GM12878 (cell line): Measurements from ENCODE around the gene ZSWIM7.
"Not testable (repeated sequence)": the region's sequence is repeated elsewhere in the genome, so short reads cannot be mapped to it uniquely, and the experiment has no call there.

Experiments
- CREM ChIP-seq: IDR thresholded peaks from 2 replicates; pipeline ENCODE4 v1.6.1; 2014; ENCODE audit warnings: antibody characterized with exemption, low read depth
- CTCF ChIP-seq, 3 experiments: IDR thresholded peaks in 2 of 3; conservative IDR thresholded peaks in 1 of 3; 2 replicates each; pipeline ENCODE4 v1.5.1; 2011; ENCODE audit warnings: low read depth in 3 of 3, low read length in 3 of 3, mild to moderate bottlenecking in 3 of 3, control low read depth in 2 of 3, moderate library complexity in 2 of 3, inconsistent platforms in 1 of 3, mixed read lengths in 1 of 3; ENCODE audit not compliant: control insufficient read depth in 2 of 3, insufficient read depth in 1 of 3; ENCODE audit errors: extremely low read depth in 1 of 3
- EP300 ChIP-seq, 2 experiments: fragments of 150-350 bp in 1 of 2; IDR thresholded peaks; 2 replicates each; pipeline ENCODE4 v1.6.1; 2011 to 2012; ENCODE audit warnings: low read depth in 2 of 2, low read length in 2 of 2, borderline replicate concordance in 1 of 2, improper control_type of control experiment in 1 of 2, inconsistent platforms in 1 of 2; ENCODE audit not compliant: control insufficient read depth in 1 of 2
- NRF1 ChIP-seq: conservative IDR thresholded peaks from 2 replicates; pipeline ENCODE4 v1.6.1; 2011; ENCODE audit warnings: mild to moderate bottlenecking, low read depth, low read length, improper control_type of control experiment
- POLR2A ChIP-seq: IDR thresholded peaks from 2 replicates; pipeline ENCODE4 v1.6.1; 2011; ENCODE audit warnings: low read depth, mild to moderate bottlenecking, low read length

GRCh38 chr17:15936481-15936880 lies 63.0 kb downstream of the ZSWIM7 start:
- not testable (repeated sequence) for TF ChIP-seq CREM; CTCF (IDR thresholded peaks at IDR 0.05 in 2 of 3, conservative IDR thresholded peaks at IDR 0.05 in 1 of 3; ENCODE audit: control insufficient read depth in 2 of 3, extremely low read depth in 1 of 3, insufficient read depth in 1 of 3, low read depth in 3 of 3, low read length in 3 of 3); NRF1; POLR2A; EP300 (IDR thresholded peaks at IDR 0.05; ENCODE audit: borderline replicate concordance in 1 of 2, control insufficient read depth in 1 of 2, low read depth in 2 of 2, low read length in 2 of 2)
